HG03175 (cell line): ENCODE data around the gene GDF15.
"Not testable (repeated sequence)": the region's sequence is repeated elsewhere in the genome, so short reads cannot be mapped to it uniquely, and the experiment has no call there.

Source experiments
- ATAC-seq: cut with Tn5 transposase; IDR thresholded peaks from one replicate; pipeline ENCODE4 v1.9.1; 2021; ENCODE audit warnings: mild to moderate bottlenecking, moderate library complexity; ENCODE audit not compliant: unreplicated experiment

GDF15 gene

DNA sequence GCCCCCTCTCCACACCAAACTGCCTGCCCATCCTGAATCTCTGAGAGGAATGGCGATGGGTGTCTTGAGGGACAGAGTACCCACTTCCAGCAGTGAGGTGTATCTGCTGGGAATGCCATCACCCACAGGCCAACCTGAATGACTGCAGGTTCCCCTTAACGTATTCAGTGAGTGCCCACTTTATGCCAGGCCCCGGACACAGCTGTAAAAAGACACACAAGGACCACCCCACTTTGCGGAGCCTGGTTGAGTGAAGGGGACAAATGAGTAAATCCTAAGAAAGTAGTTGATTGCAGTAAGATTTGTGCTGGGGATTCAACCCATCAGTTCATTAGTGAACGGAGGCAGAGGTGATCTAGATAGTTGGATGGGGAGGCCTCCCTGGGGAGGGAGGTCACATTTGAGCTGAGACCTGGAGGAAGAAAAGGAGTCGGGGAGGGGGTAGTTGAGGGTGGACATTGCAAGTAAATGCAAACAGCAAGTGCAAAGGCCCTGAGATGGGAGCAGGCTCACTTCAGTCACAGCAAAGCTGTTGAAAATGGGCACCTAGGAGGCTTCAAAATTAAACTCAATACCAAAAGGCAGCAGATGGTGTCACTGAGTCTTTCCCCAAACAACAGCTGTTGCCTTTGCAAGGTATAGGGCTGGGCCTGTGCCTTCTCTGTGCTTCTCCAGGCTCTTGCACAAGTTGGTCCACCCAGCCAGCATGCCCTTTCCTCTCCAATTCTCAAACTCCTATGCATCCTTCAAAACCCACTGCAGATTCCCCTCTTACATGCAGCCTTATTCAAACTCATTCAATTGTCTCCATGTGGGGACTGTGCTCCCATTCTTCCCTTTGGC is 4.3 kb downstream of the GDF15 start:
- no peak for ATAC-seq

DNA sequence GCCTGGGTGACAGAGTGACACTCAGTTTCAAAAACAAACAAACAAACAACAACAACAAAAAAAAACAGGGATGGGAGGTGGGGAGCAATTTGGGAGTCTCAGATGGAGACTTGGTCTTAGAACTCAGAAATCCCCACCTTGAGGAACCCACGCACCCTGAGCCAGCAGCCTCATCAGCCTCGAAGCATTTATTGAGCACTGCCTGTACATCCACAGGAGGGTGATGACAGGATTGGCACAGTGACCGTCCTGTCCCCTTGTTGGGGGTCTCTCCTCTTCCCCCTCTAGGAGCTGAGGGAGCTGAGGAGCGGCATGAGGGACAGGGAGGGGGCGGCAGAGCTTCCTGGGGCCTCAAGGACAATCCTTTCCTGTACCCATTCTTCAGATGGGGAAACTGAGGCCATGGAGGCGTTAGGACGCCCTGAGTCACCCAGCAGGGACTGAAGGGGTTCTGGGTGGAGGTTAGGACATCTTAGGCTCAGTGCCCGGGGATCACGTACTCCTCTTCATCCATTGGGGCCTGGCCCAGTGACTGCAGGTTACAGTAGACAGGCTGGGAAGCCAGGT is 5.6 kb downstream of the GDF15 start:
- ATAC-seq: no peak

DNA sequence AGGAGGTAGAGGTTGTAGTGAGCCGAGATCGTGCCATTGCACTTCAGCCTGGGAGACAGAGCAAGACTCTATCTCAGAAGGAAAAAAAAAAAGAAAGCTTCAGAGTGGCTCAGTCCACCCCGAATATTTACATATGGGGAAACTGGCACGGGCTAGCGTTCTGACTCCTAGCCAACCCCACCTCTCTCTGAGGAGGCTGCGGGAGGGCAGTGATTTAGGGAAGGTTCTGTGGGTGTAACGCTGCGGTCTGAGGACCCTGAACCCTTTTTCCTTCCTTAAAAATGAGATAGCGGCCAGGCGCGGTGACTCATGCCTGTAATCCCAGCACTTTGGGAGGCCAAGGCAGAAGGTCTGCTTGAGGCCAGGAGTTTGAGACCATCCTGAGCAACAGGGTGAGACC is 6.5 kb downstream of the GDF15 start:
- ATAC-seq: no peak

DNA sequence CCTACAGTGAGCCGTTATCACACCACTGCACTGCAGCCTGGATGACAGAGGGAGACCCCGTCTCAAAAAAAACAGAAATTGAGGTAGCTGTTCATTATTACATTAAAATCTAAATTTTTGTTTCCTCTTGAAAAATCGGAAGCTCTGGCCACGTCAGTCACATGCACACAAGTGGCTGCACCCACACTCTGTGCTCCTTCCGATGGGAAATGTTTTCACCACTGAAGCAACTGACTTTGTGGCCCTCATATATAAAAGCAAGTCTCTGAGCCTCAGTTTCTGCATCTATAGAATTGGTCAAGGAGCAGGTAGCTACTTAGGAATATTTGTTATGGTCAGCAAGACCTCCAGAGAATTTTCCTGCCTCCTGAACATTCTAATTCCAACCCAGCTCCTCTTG is 7.0 kb downstream of the GDF15 start:
- no peak for ATAC-seq

DNA sequence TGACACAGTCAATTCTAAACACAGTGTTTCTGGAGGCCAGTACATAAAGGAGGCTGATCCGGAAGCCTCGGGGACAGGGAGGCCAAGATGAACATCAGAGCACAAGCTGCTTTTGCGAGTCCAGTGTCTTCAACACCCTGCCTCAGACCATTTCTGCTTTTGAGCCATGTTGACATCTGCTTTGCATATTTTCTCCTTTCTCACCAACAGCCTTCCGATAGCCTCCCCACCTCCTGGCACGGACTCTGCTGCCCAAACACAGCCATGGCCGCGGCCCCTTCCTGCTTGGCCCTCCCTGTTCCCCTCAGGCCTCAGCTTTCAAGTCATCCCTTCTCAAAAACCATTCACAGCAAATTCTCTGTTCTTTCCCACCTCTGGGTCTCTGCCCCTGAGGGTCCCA is 7.9 kb downstream of the GDF15 start:
- no peak for ATAC-seq

DNA sequence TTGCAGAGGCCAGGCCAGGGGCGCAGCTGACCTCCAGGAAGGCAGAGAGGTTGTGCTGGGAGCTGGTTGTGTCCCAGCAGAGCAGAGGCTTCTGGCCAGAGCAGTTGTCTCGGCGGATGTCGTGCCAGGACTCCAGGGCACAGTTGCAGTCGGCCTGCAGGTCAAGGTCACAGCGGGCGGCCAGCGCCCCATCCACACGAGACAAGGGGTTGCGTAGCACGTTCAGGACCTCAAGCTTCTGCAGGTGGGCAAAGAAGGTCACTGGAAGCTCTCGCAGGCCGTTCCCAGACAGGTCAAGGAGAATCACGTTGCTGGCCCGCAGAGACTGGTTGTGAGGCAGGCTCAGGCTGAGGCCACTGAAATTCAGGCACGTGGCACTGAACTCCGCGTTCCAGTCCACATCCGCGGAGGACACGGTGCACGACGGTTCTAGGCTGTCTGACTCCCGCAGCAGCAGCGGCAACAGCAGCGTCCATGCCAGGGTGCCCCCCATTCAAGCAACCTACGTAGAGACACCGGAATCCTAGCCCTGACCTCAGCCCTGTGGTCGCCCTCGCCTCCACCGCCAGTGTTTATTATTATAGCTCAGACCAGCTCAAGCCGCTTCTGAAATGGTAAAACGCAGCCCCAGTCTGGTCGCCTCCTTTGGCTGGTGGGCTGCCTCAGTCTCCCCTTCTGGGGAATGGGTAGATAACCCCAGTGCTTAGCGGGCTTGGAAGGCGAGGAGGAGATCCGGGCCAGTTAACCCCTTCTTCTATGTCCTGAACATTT is 10.7 kb downstream of the GDF15 start:
- peak; percentile 28 for ATAC-seq

DNA sequence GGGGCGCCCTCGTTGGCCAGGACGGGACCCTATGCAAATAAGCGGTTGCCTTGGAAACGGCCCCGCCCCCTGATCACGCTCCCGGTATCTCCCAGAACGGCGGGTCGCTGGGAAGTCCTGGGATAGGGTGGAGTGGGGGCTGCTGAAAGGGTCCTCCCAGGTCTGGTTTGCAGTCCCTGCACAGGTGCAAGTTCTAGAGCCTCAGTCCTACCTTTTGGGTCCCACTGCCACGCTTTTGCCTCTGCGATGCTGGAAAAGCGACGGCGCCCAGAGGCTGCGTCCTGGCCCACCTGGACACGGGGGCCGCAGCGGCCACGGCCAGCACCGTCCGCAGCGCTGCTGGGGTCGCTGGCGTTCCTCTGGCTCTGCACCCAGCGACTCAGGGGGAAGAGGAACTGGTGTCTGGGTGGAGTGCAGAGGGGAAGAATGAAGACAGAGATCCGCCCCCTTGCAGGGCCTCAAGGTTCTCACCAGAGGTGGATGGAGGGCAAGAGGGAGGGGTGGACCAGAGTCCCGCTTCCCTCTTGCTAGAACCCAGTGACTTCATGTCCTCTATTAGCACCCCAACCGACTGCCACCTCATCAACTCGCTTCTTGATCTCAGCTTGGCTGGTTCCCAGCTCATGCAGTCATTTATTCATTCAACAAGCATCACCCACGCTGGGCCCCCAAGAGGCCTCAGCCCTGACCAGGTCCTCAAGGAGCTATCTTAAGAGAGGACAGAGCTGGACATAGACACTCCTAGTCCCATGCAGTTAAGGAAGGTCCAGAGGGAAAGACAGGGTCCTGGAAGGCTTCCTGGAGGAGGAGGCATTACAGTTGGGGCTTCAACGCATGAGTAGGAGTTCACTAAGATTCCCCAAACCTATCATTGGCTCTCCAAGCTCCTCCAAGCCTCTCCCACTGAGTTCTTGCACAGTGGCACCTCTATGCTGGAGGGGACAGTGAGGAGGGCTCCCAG is 11.6 kb downstream of the GDF15 start, which contains the start of gene LRRC25:
TSS of gene LRRC25 (minus strand) at position 381 of the 961 bp plus-strand sequence. CDS start 659 bp downstream, outside the sequence.
- ATAC-seq: peak; percentile 60

DNA sequence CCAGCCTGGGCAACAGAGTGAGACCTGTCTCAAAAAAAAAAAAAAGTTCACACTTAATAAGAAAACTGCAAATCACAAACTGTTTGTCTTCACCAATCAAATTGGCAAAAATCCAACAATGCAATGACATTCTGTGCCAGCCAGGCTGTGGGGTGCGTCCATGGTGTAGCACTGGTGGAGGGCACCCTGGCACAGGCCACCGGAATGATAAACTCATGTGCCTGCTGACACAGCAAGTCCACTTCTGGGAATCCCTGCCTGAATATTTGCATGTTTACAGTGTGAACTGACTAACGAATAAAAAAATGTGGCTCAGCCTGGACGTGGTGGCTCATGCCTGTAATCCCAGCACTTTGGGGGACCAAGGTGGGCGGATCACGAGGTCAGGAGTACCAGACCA is 13.1 kb downstream of the GDF15 start:
- ATAC-seq: no peak

DNA sequence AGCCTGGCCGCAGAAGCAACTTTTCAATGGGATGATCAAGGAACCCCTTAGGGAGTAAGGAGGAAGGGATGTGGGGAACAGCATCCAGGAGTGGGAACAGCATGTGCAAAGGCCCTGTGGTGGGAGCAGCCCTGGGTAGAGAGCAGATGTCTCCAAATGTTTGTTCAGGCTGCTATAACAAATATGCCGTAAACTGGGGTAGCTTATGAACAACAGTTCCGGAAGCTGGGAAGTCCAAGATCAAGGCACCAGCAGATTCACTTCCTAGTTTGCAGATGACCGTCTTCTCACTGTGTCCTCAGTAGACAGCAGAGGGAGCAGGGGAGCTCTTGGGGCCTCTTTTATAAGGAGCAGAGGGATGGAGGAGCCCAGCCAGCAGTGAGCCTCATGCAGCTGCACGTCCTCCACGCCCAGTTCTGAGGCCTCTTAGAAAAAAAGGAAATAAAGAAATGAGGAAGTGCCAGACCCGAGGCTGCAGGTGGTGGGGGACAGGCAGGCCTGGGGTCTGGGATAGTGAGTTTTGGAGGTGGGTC is 15.7 kb downstream of the GDF15 start:
- no peak for ATAC-seq

DNA sequence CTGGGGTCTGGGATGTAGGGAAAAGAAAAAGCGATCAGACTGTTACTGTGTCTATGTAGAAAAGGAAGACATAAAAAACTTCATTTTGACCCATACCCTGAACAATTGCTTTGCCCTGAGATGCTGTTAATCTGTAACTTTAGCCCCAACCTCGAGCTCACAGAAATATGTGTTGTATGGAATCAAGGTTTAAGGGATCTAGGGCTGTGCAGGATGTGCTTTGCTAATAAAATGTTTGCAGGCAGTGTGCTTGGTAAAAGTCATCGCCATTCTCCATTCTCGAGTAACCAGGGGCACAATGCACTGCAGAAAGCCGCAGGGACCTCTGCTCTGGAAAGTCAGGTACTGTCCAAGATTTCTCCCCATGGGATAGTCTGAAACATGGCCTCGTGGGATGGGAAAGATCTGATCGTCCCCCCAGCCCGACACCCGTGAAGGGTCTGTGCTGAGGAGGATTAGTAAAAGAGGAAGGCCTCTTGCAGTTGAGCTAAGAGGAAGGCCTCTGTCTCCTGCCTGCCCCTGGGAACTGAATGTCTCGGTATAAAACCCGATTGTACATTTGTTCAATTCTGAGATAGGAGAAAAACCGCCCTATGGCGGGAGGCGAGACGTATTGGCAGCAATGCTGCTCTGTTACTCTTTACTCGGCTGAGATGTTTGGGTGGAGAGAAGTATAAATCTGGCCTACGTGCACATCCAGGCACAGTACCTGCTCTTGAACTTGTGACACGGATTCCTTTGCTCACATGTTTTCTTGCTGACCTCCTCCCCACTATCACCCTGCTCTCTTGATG is 16.7 kb downstream of the GDF15 start:
- ATAC-seq: not testable (repeated sequence)

DNA sequence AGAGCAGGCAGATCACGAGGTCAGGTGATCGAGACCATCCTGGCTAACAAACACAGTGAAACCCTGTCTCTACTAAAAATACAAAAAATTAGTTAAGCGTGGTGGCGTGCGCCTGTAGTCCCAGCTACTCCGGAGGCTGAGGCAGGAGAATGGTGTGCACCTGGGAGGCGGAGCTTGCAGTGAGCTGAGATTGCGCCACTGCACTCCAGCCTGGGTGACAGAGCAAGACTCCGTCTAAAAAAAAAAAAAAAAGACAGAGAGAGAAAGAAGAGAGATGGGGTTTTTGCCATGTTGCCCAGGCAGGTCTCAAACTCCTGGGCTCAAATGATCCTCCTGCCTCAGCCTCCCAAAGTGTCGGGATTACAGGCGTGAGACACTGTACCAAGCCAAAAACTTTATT is 19.8 kb downstream of the GDF15 start:
- not testable (repeated sequence) for ATAC-seq

DNA sequence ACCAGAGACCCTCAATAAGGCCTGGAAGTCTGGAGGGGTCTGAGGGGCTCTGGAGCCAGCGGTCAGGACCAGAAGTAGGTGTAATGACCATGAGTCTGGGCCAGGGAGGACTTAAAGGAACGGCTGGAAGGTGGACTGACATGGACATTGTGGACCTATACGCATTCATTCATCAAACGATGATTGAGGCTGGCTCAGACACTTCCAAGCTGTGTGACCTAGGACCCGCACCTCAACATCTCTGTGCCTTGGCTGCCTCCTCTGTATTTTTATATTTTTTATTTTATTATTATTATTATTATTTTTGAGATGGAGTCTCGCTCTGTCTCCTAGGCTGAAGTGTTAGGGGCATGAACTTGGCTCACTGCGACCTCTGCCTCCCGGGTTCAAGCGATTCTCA is 20.8 kb downstream of the GDF15 start:
- ATAC-seq: no peak

DNA sequence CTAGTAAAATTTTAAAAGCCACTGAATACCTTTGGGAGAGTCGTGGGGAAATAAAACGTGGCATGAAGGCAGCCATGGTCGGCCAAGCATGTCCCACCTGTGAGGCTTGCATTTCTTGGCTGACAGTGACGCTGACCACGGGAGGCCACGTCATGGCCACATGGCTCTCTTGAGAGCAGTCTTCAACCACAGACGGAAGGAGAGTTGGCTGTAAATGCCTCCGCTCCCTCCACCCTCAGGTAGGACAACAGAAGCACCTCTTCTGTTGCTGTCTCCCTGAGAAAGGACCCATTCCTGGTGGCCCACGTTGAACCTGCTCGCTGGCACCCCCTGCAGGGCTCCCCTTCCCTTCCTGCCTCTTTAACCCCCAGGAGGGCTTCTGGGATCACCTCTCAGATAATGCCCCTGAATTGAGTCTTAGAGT is 22.1 kb downstream of the GDF15 start:
- no peak for ATAC-seq

DNA sequence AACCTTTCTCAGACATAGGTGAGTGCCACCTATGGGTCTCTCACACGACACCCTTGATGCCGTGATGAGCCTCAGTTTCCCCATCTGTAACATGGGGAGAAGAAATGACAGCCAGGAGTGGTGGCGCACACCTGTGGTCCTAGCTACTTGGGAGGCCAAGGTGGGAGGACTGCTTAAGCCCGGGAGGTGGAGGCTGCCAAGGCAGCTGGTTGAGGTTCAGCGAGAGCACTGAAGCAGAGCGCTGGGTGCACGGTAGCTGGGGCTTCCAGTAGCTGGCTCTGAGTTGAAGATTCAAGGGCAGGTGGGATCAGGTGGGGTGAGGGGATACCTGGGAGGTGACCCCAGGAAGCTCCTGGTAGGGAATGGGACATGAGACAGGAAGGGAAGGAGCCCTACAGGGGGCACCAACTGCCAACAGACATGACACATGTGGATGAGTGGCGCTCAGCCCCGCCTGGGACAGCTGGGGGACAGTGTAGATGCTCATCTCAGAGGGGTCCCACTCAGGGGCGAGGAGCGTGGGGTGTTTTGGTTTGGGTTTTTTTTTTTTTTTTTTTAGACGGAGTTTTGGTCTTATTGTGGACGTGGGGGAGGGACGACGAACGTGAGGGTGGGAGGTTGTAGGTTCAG is 26.8 kb downstream of the GDF15 start:
- ATAC-seq: no peak

DNA sequence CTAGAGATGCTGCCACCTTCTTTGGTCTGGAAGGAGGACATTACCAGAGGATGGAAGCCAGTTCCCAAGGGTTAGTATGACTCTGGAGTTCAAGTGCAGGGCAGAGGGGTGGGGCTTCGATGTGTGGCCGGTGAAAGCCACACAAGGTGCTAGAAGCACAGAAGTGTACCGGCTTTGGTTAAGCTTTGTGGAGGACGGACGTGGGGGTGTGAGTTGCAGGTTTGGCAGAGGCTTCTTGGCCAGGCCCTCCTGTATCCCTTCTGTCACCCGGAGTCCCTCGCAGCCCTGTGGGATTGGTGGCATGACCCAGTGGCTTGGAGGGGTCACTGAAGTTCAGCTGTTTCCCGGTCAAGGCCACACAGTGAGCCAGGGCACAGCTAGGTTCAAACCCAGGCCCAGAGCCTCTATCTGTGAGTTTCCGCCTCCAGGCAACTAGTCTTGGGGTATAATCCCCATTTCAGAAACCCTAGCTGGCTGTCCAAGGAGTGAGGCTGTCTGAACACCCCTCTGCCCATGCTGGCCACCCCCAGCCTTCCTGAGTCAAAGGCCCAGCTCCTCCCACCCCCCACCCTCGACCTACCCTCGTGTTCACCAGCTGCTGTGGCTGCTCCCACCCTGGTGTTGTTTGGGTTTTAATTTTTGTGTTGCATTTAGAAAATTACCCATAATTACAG is 28.7 kb downstream of the GDF15 start:
- ATAC-seq: no peak

DNA sequence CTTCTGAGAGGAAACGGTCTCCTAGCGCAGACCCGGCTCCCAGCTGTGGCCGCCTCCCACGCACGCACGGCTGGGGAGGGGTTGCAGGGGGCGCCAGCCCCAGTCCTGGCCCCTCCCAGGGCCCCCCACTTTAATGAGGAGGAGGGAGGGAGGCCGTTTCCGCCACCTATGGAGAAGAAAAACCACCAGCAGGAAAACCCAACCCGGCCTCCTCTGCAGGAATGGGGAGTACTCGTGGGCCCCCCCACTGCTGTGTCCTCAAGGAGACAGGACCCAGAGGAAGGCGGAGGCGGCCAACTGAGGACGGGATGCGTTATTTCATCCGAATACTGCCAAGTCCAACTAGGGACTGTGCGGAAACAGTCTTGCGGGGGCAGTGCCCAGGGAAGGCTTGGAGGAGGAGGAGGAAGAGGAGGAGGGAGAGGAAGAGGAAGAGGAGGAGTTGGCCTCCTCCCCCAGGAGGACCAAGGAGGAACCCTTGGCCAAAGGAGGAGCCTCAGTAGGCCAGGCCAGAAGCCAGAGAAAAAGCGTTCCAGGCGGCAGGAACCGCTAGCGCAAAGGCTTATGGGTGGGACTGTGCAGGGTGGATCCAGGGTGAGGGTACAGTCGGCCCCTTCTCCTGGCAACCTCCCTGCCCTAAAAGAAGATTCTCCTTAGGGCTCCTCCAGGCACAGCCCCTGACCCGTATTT is 29.4 kb downstream of the GDF15 start:
- no peak for ATAC-seq

DNA sequence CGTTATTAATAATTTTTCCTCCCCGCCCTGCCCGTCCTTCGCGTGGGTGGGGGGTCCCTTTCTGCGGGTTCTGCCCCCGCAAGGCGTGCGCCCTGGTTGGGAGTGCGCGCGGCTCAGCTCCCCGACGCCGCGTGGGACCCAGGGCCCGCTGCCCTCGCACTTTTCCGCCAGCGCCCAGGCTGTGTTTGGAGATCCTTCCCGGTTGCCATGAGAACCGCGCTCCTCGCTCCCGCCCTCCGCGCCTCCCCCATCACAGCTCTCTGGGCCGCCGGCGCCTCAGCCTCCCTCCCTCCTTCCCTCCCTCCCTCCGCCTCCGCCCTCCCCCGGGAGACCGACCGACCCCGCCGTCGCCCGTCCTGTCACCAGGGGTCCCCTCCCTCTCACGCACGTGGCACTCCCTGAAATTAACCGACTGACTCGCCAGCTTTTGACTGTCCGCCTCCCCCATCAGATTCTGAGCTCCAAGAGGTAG is 30.9 kb downstream of the GDF15 start:
- no peak for ATAC-seq
